ENCODE measurements around the gene ATP1A4.

DNA sequence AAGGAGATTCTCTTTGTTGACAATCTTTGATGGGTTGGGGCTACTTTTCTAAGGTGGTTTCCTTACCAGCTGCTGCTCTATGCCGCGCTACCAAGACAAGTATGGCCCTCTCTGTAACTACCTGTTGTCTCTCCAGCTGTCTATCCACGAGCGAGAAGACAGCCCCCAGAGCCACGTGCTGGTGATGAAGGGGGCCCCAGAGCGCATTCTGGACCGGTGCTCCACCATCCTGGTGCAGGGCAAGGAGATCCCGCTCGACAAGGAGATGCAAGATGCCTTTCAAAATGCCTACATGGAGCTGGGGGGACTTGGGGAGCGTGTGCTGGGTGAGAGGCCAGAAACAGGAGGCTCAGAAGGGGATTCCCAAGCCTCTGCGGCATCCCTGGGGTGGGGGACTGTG lies 21.4 kb upstream of the ATP1A4 start:
- TF ChIP-seq CTCF (IDR thresholded peaks at IDR 0.05; ENCODE audit: low read depth, low read length, poor library complexity, severe bottlenecking) (no peak), EZH2phosphoT487 (IDR thresholded peaks at IDR 0.05; ENCODE audit: borderline replicate concordance, low read length) (no peak)

Measured in DOHH2 (cell line).